Stimulated activated CD4-positive, alpha-beta T cell treated with anti-CD3 and anti-CD28 coated beads, Interleukin-15, amount 100 ng/mL, for 48 hours (primary cell): ENCODE data around the gene CBY3.
"Not testable (repeated sequence)": the region's sequence is repeated elsewhere in the genome, so short reads cannot be mapped to it uniquely, and the experiment has no call there.

Experiments used
- DNase-seq, 2 donors: peaks; one replicate each; pipeline ENCODE4 v3.0.0-alpha.2; 2020; ENCODE audit warnings: low read depth in 2 of 2

The CBY3 gene

GRCh38 chr5:179678223-179679013 lies 2.4 kb downstream of the CBY3 start:
- peak; percentile 91 to 94 for DNase-seq

GRCh38 chr5:179668391-179668790 lies 12.4 kb downstream of the CBY3 start:
- DNase-seq: peak in 1 of 2 donors; percentile 38

GRCh38 chr5:179661647-179662046 lies 19.2 kb downstream of the CBY3 start:
- not testable (repeated sequence) for DNase-seq

GRCh38 chr5:179658179-179658856 lies 22.5 kb downstream of the CBY3 start:
- not testable (repeated sequence) for DNase-seq

GRCh38 chr5:179657302-179658178 lies 23.3 kb downstream of the CBY3 start:
- DNase-seq: not testable (repeated sequence)

GRCh38 chr5:179653135-179653534 lies 27.7 kb downstream of the CBY3 start:
- not testable (repeated sequence) for DNase-seq

- DNase-seq: not testable (repeated sequence)
Measured at GRCh38 chr5:179650245-179650644, 30.6 kb downstream of the CBY3 start.

- DNase-seq: not testable (repeated sequence)
Measured at GRCh38 chr5:179649166-179649703, 31.6 kb downstream of the CBY3 start.

- no peak for DNase-seq
Measured at GRCh38 chr5:179648410-179648809, 32.4 kb downstream of the CBY3 start.

GRCh38 chr5:179644766-179645165 lies 36.1 kb downstream of the CBY3 start:
- not testable (repeated sequence) for DNase-seq

- not testable (repeated sequence) for DNase-seq
Measured at GRCh38 chr5:179643141-179643920, 37.5 kb downstream of the CBY3 start.

GRCh38 chr5:179642626-179643025 lies 38.2 kb downstream of the CBY3 start:
- not testable (repeated sequence) for DNase-seq

GRCh38 chr5:179641745-179642144 lies 39.1 kb downstream of the CBY3 start:
- DNase-seq: not testable (repeated sequence)

GRCh38 chr5:179639296-179639695 lies 41.5 kb downstream of the CBY3 start:
- not testable (repeated sequence) for DNase-seq

GRCh38 chr5:179634370-179635172 lies 46.3 kb downstream of the CBY3 start:
- not testable (repeated sequence) for DNase-seq

GRCh38 chr5:179633501-179634369 lies 47.1 kb downstream of the CBY3 start:
- DNase-seq: not testable (repeated sequence)
